ENCODE data around the gene CD59. TPM values are rescaled to one million over a fixed set of nuclear protein-coding genes. Genes with fewer than 3 reads are reported as not detected.

Gene CD59
- total and polyA plus RNA-seq, 9 donors, result 73.0 to 807 (median 288) TPM

GRCh38 chr11:33700502-33701271 is 35.5 kb downstream of the CD59 start, which contains the start of gene C11orf91:
Gene C11orf91, minus strand, starts transcription at chr11:33700826. Its CDS starts 86 bp downstream, at chr11:33700740.
- Histone ChIP-seq H3K36me3 (no peaks in the 10 kb centered on the region), H3K4me1 (ENCODE audit: insufficient read depth) (peaks cover 17% of the 10 kb centered on the region), H3K9me3 (no peaks in the 10 kb centered on the region), H3K4me3 (peak within 1 kb of the TSS; percentile 52), H3K27me3 (no peaks in the 10 kb centered on the region), H3K27ac (peak within 1 kb of the TSS; percentile 53 to 56)
- DNase-seq, result peak; percentile 97 to 99 (median 99)
- TF ChIP-seq CTCF (IDR thresholded peaks at IDR 0.05) (no peak), EP300 (IDR thresholded peaks at IDR 0.05) (no peak), POLR2A (IDR thresholded peaks at IDR 0.05) (peak; percentile 33)
- intact Hi-C loops (cut with DNase I), result no loop called here
- WGBS, 3 donors, result 0 to 1% (median 1%) methylated on average over 39 to 71 of the region's 72 CpGs

- 26 to 29% (median 27%) methylated on average over 16 to 25 of the region's 25 CpGs for WGBS, 3 donors
- intact Hi-C loops (cut with DNase I), result no loop called here
- Histone ChIP-seq H3K4me3 (peak overlapping the region; percentile 52), H3K9me3 (no peaks in the 10 kb centered on the region), H3K36me3 (no peaks in the 10 kb centered on the region), H3K27me3 (no peaks in the 10 kb centered on the region), H3K27ac (peak overlapping the region; percentile 53 to 56), H3K4me1 (ENCODE audit: insufficient read depth) (peaks cover 17% of the 10 kb centered on the region)
- DNase-seq, result peak; percentile 46 to 76 (median 69)
- TF ChIP-seq POLR2A (IDR thresholded peaks at IDR 0.05), result no peak
- no peak for TF ChIP-seq CTCF (IDR thresholded peaks at IDR 0.05)
- TF ChIP-seq EP300 (IDR thresholded peaks at IDR 0.05), result no peak
Observed at GRCh38 chr11:33700063-33700501, 36.1 kb downstream of the CD59 start.

- peaks cover 17% of the 10 kb centered on the region for H3K4me1 ChIP-seq (ENCODE audit: insufficient read depth)
- WGBS, 3 donors, result 51 to 62% (median 58%) methylated on average over 12 of the region's 12 CpGs
- no peaks in the 10 kb centered on the region for H3K36me3 ChIP-seq
- H3K9me3 ChIP-seq, result no peaks in the 10 kb centered on the region
- DNase-seq, result peak in 4 of 5 donors; percentile 43 to 66 (median 46)
- no peak overlapping the region for H3K4me3 ChIP-seq
- peak overlapping the region in 1 of 2 donors; percentile 53 for H3K27ac ChIP-seq
- TF ChIP-seq CTCF (IDR thresholded peaks at IDR 0.05) (no peak), EP300 (IDR thresholded peaks at IDR 0.05) (no peak), POLR2A (IDR thresholded peaks at IDR 0.05) (no peak)
- intact Hi-C loops (cut with DNase I), result no loop called here
- no peaks in the 10 kb centered on the region for H3K27me3 ChIP-seq
Observed at GRCh38 chr11:33699515-33700062, 36.6 kb downstream of the CD59 start.

GRCh38 chr11:33698921-33699320 is 37.3 kb downstream of the CD59 start:
- TF ChIP-seq POLR2A (IDR thresholded peaks at IDR 0.05) (no peak), CTCF (IDR thresholded peaks at IDR 0.05) (no peak), EP300 (IDR thresholded peaks at IDR 0.05) (no peak)
- peaks cover 17% of the 10 kb centered on the region for H3K4me1 ChIP-seq (ENCODE audit: insufficient read depth)

More at GRCh38 chr11:33698921-33699320, 37.3 kb downstream of the CD59 start:
- no peaks in the 10 kb centered on the region for H3K36me3 ChIP-seq
- DNase-seq, result no peak
- no peak overlapping the region for H3K4me3 ChIP-seq
- H3K9me3 ChIP-seq, result no peaks in the 10 kb centered on the region
- H3K27me3 ChIP-seq, result no peaks in the 10 kb centered on the region
- 78 to 87% (median 80%) methylated on average over 5 of the region's 5 CpGs for WGBS, 3 donors
- intact Hi-C loops (cut with DNase I), result no loop called here
- no peak overlapping the region for H3K27ac ChIP-seq
